Measurements from ENCODE around the gene LOXL1. TPM values are rescaled to one million over a fixed set of nuclear protein-coding genes. Genes with fewer than 3 reads are reported as not detected.

Gene LOXL1
- total and polyA plus RNA-seq, 2 of the 13 experiments (the other 11 are each of a cell fraction or from before 2014, with no cell fraction given) = 0.51 to 1.3 TPM

DNA sequence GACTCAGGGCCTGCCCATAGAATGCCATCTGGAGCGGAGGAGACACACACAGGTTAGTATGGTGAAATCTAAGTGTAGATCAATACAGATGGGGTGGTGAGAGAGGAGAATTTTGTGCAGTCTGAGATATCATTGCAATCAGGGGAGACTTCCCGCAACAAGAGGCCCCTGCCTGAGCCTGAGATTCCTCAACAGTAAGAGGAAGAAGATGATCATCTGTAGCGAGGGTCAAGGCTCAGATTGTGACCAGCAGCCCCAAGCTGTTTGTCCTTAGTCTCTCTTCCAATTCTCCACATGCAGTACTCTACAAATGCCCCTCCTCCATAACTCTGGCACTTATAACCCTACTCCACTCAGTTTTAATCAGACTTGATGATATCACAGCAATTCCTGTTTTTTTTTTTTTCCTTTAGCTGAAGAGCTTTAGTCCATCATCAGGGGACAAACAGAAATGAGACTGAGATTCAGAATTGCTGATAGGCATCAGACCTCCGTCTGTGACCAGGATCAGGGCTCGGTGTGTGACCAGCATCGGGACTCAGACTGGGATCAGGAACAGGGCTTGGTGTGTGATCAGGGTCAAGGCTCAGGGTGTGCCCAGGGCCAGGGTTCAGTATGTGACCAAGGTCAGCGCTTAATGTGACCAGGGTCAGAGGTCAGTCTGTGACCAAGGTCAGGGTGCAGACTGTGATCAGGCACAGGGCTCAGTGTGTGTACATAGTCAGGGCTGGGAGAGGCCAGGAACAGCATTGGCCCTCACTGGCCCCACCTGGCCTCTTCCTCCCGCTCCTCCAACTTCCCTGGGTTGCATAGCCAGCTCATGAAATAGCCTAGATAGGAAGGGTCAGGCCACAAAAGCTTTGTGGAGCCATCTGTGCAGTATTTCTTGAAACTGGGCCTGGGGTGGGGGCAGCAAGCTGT, 14.1 kb downstream of the LOXL1 start (continued):
- TF ChIP-seq ZNF335 (CRISPR knock-in tag; IDR thresholded peaks at IDR 0.05) (no peak), ZNF235 (CRISPR knock-in tag; IDR thresholded peaks at IDR 0.05; ENCODE audit: borderline replicate concordance) (no peak), STAG1 (CRISPR knock-in tag; IDR thresholded peaks at IDR 0.05) (no peak), ZMYM4 (CRISPR knock-in tag; IDR thresholded peaks at IDR 0.05) (0 out of 2 replicates have a peak, but pooled peaks have one; percentile 23), NCOR1 (IDR thresholded peaks at IDR 0.05; ENCODE audit: borderline replicate concordance, low read length) (peak; percentile 39; the same call in 1 of the 2 replicates), KDM6A (CRISPR knock-in tag; IDR thresholded peaks at IDR 0.05; ENCODE audit: low read depth) (no peak), MTA1 (CRISPR knock-in tag; IDR thresholded peaks at IDR 0.05; ENCODE audit: borderline replicate concordance) (peak; percentile 50; the same call in 1 of the 2 replicates), ZNF883 (CRISPR knock-in tag; IDR thresholded peaks at IDR 0.05; ENCODE audit: not compliant biosample characterization) (no peak), ZNF329 (CRISPR knock-in tag; IDR thresholded peaks at IDR 0.05; ENCODE audit: low read depth) (no peak), ZNF12 (CRISPR knock-in tag; IDR thresholded peaks at IDR 0.05) (no peak), MATR3 (CRISPR knock-in tag; IDR thresholded peaks at IDR 0.05) (no peak), NR2F2 (IDR thresholded peaks at IDR 0.05; ENCODE audit: borderline replicate concordance, low read depth) (peak; percentile 89), HMG20A (CRISPR knock-in tag; IDR thresholded peaks at IDR 0.05; ENCODE audit: borderline replicate concordance) (no peak; the same call in 1 of the 2 replicates), TRIM24 (CRISPR knock-in tag; IDR thresholded peaks at IDR 0.05) (0 out of 2 replicates have a peak, but pooled peaks have one; percentile 33), AKAP8 (CRISPR knock-in tag; IDR thresholded peaks at IDR 0.05) (no peak), PITX1 (CRISPR knock-in tag; IDR thresholded peaks at IDR 0.05) (0 out of 2 replicates have a peak, but pooled peaks have one; percentile 51), SALL1 (CRISPR knock-in tag; IDR thresholded peaks at IDR 0.05) (peak; percentile 63; the same call in 1 of the 2 replicates), KMT2B (CRISPR knock-in tag; IDR thresholded peaks at IDR 0.05) (no peak)
- TF ChIP-seq, protein P1, sequence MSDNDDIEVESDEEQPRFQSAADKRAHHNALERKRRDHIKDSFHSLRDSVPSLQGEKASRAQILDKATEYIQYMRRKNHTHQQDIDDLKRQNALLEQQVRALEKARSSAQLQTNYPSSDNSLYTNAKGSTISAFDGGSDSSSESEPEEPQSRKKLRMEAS (IDR thresholded peaks at IDR 0.05) = 0 out of 2 replicates have a peak, but pooled peaks have one; percentile 10
- TF ChIP-seq, protein P2, sequence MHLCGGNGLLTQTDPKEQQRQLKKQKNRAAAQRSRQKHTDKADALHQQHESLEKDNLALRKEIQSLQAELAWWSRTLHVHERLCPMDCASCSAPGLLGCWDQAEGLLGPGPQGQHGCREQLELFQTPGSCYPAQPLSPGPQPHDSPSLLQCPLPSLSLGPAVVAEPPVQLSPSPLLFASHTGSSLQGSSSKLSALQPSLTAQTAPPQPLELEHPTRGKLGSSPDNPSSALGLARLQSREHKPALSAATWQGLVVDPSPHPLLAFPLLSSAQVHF (CRISPR knock-in tag; IDR thresholded peaks at IDR 0.05) = no peak
- TF ChIP-seq, protein P3, sequence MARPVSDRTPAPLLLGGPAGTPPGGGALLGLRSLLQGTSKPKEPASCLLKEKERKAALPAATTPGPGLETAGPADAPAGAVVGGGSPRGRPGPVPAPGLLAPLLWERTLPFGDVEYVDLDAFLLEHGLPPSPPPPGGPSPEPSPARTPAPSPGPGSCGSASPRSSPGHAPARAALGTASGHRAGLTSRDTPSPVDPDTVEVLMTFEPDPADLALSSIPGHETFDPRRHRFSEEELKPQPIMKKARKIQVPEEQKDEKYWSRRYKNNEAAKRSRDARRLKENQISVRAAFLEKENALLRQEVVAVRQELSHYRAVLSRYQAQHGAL (CRISPR knock-in tag; IDR thresholded peaks at IDR 0.05; ENCODE audit: not compliant biosample characterization) = no peak
- TF ChIP-seq, protein P4, sequence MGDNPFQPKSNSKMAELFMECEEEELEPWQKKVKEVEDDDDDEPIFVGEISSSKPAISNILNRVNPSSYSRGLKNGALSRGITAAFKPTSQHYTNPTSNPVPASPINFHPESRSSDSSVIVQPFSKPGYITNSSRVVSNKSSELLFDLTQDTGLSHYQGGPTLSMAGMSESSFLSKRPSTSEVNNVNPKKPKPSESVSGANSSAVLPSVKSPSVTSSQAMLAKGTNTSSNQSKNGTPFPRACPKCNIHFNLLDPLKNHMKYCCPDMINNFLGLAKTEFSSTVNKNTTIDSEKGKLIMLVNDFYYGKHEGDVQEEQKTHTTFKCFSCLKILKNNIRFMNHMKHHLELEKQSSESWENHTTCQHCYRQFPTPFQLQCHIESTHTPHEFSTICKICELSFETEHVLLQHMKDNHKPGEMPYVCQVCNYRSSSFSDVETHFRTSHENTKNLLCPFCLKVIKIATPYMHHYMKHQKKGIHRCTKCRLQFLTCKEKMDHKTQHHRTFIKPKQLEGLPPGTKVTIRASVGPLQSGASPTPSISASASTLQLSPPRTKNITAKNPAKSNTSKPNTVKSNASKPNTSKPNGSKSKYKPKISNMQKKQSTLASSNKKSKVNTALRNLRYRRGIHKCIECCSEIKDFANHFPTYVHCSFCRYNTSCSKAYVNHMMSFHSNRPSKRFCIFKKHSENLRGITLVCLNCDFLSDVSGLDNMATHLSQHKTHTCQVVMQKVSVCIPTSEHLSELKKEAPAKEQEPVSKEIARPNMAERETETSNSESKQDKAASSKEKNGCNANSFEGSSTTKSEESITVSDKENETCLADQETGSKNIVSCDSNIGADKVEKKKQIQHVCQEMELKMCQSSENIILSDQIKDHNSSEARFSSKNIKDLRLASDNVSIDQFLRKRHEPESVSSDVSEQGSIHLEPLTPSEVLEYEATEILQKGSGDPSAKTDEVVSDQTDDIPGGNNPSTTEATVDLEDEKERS (CRISPR knock-in tag; IDR thresholded peaks at IDR 0.05) = peak; percentile 36; the same call in 1 of the 2 replicates
